K562 (cell line): ENCODE results near the gene ARL5C. TPM values are rescaled to one million over a fixed set of nuclear protein-coding genes. Genes with fewer than 3 reads are reported as not detected.
A peak's percentile ranks its signal among the peaks of the same experiment; 100 is the strongest.

ENCODE experiments used
- ATAC-seq: fragments of 200-7000 bp; cut with Tn5 transposase; 3 replicates; pipeline ENCODE4 v1.9.1; 2020; ENCODE audit warnings: moderate library complexity
- BruUV-seq: library from RNA; stranded (reverse); fragments of 400-500 nt; replicated peaks from 2 replicates; lab custom pipeline; 2021; lab: Mats Ljungman, UMichigan
- CTCF ChIA-PET: fragments of 300-600 bp; formaldehyde crosslinking; extraction: SDS; loops from one replicate; lab custom pipeline; 2021; ENCODE audit warnings: low intra/inter-chr PET ratio; lab: Yijun Ruan, JAX
- POLR2A ChIA-PET: fragments of 300-600, 350-650 bp; sonication (Branson Sonifier 250); formaldehyde crosslinking; extraction: SDS; loops from one replicate; lab custom pipeline; 2021; ENCODE audit warnings: antibody characterized with exemption, inconsistent platforms; lab: Yijun Ruan, JAX
- DNase-seq, 4 experiments: peaks; one replicate each; pipeline versions ENCODE4 v3.0.0 to v3.0.0-alpha.2; 2011 to 2018; ENCODE audit warnings: low spot score in 3 of 4, mixed read lengths in 3 of 4; ENCODE audit errors: extremely low read depth in 1 of 4
- FAIRE-seq: peaks from 2 replicates; lab custom pipeline; 2011; peaks lifted over from hg19 to GRCh38; lab: Jason Lieb, UNC
- H2AFZ ChIP-seq: 2 replicates; pipeline ENCODE4 v1.6.0; 2011; ENCODE audit warnings: low read depth, low read length, control low read depth, inconsistent platforms
- H3K27ac ChIP-seq: fragments of 200-600 bp; 3 replicates; pipeline ENCODE4 v1.8.0; 2011; ENCODE audit warnings: low read depth, mild to moderate bottlenecking, control low read depth, inconsistent platforms, low read length, moderate library complexity, mixed read lengths; ENCODE audit errors: extremely low read depth
- H3K27me3 ChIP-seq, 2 experiments: fragments of 300-600 bp in 1 of 2; 2 replicates in 1 of 2; 3 replicates in 1 of 2; pipeline versions ENCODE4 v1.6.0 to v1.8.0; 2011; ENCODE audit warnings: inconsistent platforms in 2 of 2, low read length in 2 of 2, mild to moderate bottlenecking in 1 of 2, mixed read lengths in 1 of 2, moderate library complexity in 1 of 2; ENCODE audit not compliant: control insufficient read depth in 2 of 2, insufficient read depth in 2 of 2
- H3K36me3 ChIP-seq: fragments of 300-600 bp; 3 replicates; pipeline ENCODE4 v1.8.0; 2011; ENCODE audit warnings: mild to moderate bottlenecking, low read length, inconsistent platforms; ENCODE audit not compliant: control insufficient read depth, insufficient read depth
- H3K4me1 ChIP-seq, 2 experiments: fragments of 200-600 bp in 1 of 2; replicated peaks in 1 of 2; 2 replicates in 1 of 2; 3 replicates in 1 of 2; pipeline versions ENCODE4 v1.5.1 to v1.8.0; 2011; ENCODE audit warnings: inconsistent platforms in 2 of 2, low read length in 2 of 2, mild to moderate bottlenecking in 1 of 2, mixed read lengths in 1 of 2, moderate library complexity in 1 of 2; ENCODE audit not compliant: control insufficient read depth in 2 of 2, insufficient read depth in 2 of 2
- H3K4me2 ChIP-seq: 2 replicates; pipeline ENCODE4 v1.6.1; 2011; ENCODE audit warnings: low read length, control low read depth, inconsistent platforms, mixed read lengths; ENCODE audit not compliant: insufficient read depth
- H3K4me3 ChIP-seq: fragments of 200-600 bp; sonication (generic), shearing (Covaris generic); 2 replicates; pipeline ENCODE4 v1.5.1; 2016; ENCODE audit warnings: control low read depth, inconsistent platforms
- H3K79me2 ChIP-seq: fragments of 200-600 bp; 3 replicates; pipeline ENCODE4 v1.8.0; 2011; ENCODE audit warnings: low read length, inconsistent platforms; ENCODE audit not compliant: control insufficient read depth, insufficient read depth
- H3K9ac ChIP-seq, 2 experiments: 2 replicates each; pipeline versions ENCODE4 v1.6.0 to v1.6.1; 2011; ENCODE audit warnings: low read depth in 2 of 2, low read length in 2 of 2, control low read depth in 1 of 2, inconsistent platforms in 1 of 2, mild to moderate bottlenecking in 1 of 2, mixed read lengths in 1 of 2; ENCODE audit not compliant: insufficient read depth in 1 of 2
- H3K9me1 ChIP-seq: one replicate; pipeline ENCODE4 v1.6.0; 2011; ENCODE audit warnings: inconsistent platforms, mild to moderate bottlenecking, low read length, moderate library complexity; ENCODE audit not compliant: control insufficient read depth, insufficient read depth
- H3K9me3 ChIP-seq: replicated peaks from 2 replicates; pipeline ENCODE4 v1.5.1; 2011; ENCODE audit warnings: low read depth, low read length, inconsistent platforms; ENCODE audit not compliant: control insufficient read depth, insufficient read depth
- H4K20me1 ChIP-seq: replicated peaks from 2 replicates; pipeline ENCODE4 v1.6.1; 2011; ENCODE audit warnings: low read length, inconsistent platforms, mixed read lengths; ENCODE audit not compliant: control insufficient read depth, insufficient read depth
- BCLAF1 ChIP-seq, 2 experiments: fragments of 450-650 bp in 1 of 2; IDR thresholded peaks; 2 replicates each; pipeline ENCODE4 v1.6.1; 2011 to 2017; ENCODE audit warnings: low read depth in 2 of 2, antibody characterized with exemption in 1 of 2, borderline replicate concordance in 1 of 2, low read length in 1 of 2, mild to moderate bottlenecking in 1 of 2, mixed read lengths in 1 of 2; ENCODE audit not compliant: control insufficient read depth in 1 of 2
- GTF2E2 ChIP-seq: fragments of 200-800 bp; sonication (Bioruptor generic); IDR thresholded peaks from 2 replicates; pipeline ENCODE4 v1.6.1; 2016; ENCODE audit warnings: missing genetic modification characterization, missing compliant biosample characterization
- HOMEZ ChIP-seq: fragments of 250-450 bp; sonication (Bioruptor Pico); IDR thresholded peaks from 2 replicates; pipeline ENCODE4 v1.4.0; 2020; ENCODE audit warnings: mild to moderate bottlenecking, moderate library complexity
- JUNB ChIP-seq: fragments of 450-650 bp; formaldehyde crosslinking; conservative IDR thresholded peaks from 2 replicates; pipeline ENCODE4 v1.4.0; 2020; ENCODE audit warnings: mild to moderate bottlenecking
- L3MBTL2 ChIP-seq: fragments of 450-650 bp; IDR thresholded peaks from 2 replicates; pipeline ENCODE4 v1.6.1; 2016; ENCODE audit warnings: mild to moderate bottlenecking, moderate library complexity
- NELFE ChIP-seq: IDR thresholded peaks from 2 replicates; pipeline ENCODE4 v1.6.1; 2011; ENCODE audit warnings: mild to moderate bottlenecking; ENCODE audit not compliant: insufficient read depth, insufficient read length
- NR2C2 ChIP-seq, 2 experiments: fragments of 200-800 bp in 1 of 2; sonication (Bioruptor generic) in 1 of 2; sonication (generic) in 1 of 2; formaldehyde crosslinking in 1 of 2; IDR thresholded peaks; 2 replicates each; pipeline versions ENCODE4 v1.6.1 to v1.8.0; 2016 to 2022; ENCODE audit warnings: mild to moderate bottlenecking in 1 of 2, missing compliant biosample characterization in 1 of 2, missing genetic modification characterization in 1 of 2, missing genetic modification reagents in 1 of 2
- RBM25 ChIP-seq: fragments of 200-400 bp; formaldehyde crosslinking; IDR thresholded peaks from 2 replicates; pipeline ENCODE4 v1.6.1; 2018; ENCODE audit warnings: low read length, low read depth, moderate library complexity; ENCODE audit not compliant: severe bottlenecking
- SIN3B ChIP-seq: fragments of 450-650 bp; IDR thresholded peaks from 2 replicates; pipeline ENCODE4 v1.6.1; 2017; ENCODE audit warnings: low read depth, mild to moderate bottlenecking, moderate library complexity
- ZBTB8A ChIP-seq: fragments of 450-650 bp; IDR thresholded peaks from 2 replicates; pipeline ENCODE4 v1.6.1; 2018; ENCODE audit warnings: mild to moderate bottlenecking, moderate library complexity; ENCODE audit not compliant: partially characterized antibody
- ZNF316 ChIP-seq: fragments of 450-650 bp; IDR thresholded peaks from 2 replicates; pipeline ENCODE4 v1.6.1; 2016
- ZSCAN32 ChIP-seq: fragments of 450-650 bp; formaldehyde crosslinking; IDR thresholded peaks from 2 replicates; pipeline ENCODE4 v1.4.0; 2020; ENCODE audit warnings: mild to moderate bottlenecking, moderate library complexity
- WGBS: fragments of 100-300 bp; shearing (Covaris generic); methylation state at CpG from one replicate; pipeline ENCODE4 v1.1.6; 2016; ENCODE audit warnings: low coverage, mixed read lengths; ENCODE audit not compliant: insufficient coverage; ENCODE audit errors: missing lambda C conversion rate; 5-methylcytosine and 5-hydroxymethylcytosine counted together
- in situ Hi-C: fragments of 300-500 bp; cut with MboI; formaldehyde crosslinking; loops from 4 replicates; pipeline ENCODE4 v1.15.0; 2018; ENCODE audit warnings: inconsistent platforms, mixed read lengths
- intact Hi-C: fragments of 100-400 bp; cut with micrococcal nuclease; formaldehyde crosslinking; loops from 2 replicates; pipeline ENCODE4 v1.14.2; 2022
- polyA plus RNA-seq, 8 experiments: library from polyadenylated mRNA; depleted of rRNA in 4 of 8; stranded (reverse) in 5 of 8; unstranded in 3 of 8; fragments of >200 nt; fragmentation: Nextera tagmentation in 2 of 8; fragmentation: Illumina TruSeq in 1 of 8; extraction: Ambion mirVana in 2 of 8; extraction: Trizol in 1 of 8; gene quantifications; 2 replicates each; pipeline versions ENCODE4 v1.2.1 to v1.2.3, GENCODE V29; 2011 to 2014; ENCODE audit warnings: inconsistent platforms in 1 of 8, missing spikeins in 1 of 8
- total RNA-seq, 7 experiments: library from RNA; depleted of rRNA in 6 of 7; stranded (reverse); fragments of >200 nt in 6 of 7; fragmentation: Illumina TruSeq in 2 of 7; extraction: Trizol in 2 of 7; gene quantifications; 2 replicates each; pipeline versions ENCODE4 v1.2.1 to v1.2.3, GENCODE V29; 2011 to 2021; ENCODE audit warnings: low replicate concordance in 1 of 7
- TF ChIP-seq, protein P1 (sequence below): conservative IDR thresholded peaks from 2 replicates; pipeline ENCODE4 v1.6.1; 2011; ENCODE audit warnings: low read depth, mild to moderate bottlenecking, low read length; ENCODE audit not compliant: control insufficient read depth
- TF ChIP-seq, protein P2 (sequence below): fragments of 250-450 bp; sonication (Bioruptor Pico); IDR thresholded peaks from 2 replicates; pipeline ENCODE4 v1.6.1; 2021; ENCODE audit warnings: mild to moderate bottlenecking

ARL5C gene
- total and polyA plus RNA-seq, 9 of the 15 experiments (the other 6 are each of a cell fraction or from before 2014, with no cell fraction given), result not detected

DNA sequence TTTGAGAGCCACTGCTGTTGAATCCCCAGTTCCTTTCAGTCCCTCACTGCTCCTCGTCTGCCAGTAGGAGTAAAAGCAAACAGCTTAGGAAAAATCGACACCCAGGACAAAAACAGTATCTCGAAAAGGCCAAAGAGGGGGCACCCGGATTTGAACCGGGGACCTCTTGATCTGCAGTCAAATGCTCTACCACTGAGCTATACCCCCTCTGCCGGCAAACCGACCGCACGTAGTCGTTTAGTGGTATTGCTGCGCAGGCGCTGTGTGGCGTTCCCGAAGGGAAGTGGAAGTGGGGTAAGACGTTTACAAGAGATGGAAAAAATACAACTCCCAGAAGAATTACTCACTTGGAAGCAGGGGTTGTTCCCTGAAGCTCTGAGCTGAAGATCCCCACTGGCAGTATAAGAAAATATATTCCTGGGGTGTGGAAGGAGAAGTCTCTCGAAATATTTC lies 12.3 kb downstream of the ARL5C start:
- BruUV-seq, result no TSS peak
- Histone ChIP-seq H3K4me1 (peaks cover 8 to 27% of the 10 kb centered on the region in 2 experiments; a peak in 2 of 5 replicates), H3K9me3 (no peaks in the 10 kb centered on the region), H4K20me1 (peaks cover 4% of the 10 kb centered on the region; the same call in 1 of the 2 replicates), H3K9me1 (no peaks in the 10 kb centered on the region), H3K27ac (peak overlapping the region; percentile 73), H3K9ac (peak overlapping the region; percentile 84 to 96), H3K4me3 (peak overlapping the region; percentile 90), H3K4me2 (peak overlapping the region; percentile 100), H2AFZ (peak overlapping the region; percentile 95), H3K79me2 (no peaks in the 10 kb centered on the region), H3K27me3 (peaks cover 7 to 27% of the 10 kb centered on the region in 2 experiments; a peak in 4 of 5 replicates), H3K36me3 (no peaks in the 10 kb centered on the region)
- DNase-seq (peak; percentile 70 to 87 (median 73)), ATAC-seq (peak; percentile 73), FAIRE-seq (peak; percentile 79)
- CTCF ChIA-PET, result interaction anchor here (0.6 to 2.9 kb wide), 4 partner anchors 84 to 419 kb away, joined by 3 to 43 read pairs (median 8); no protein-coding TSS in a partner anchor
- POLR2A ChIA-PET, result interaction anchor here (0.5 to 1.4 kb wide), 10 partner anchors 11 to 396 kb away, joined by 3 to 4 read pairs (median 3); no protein-coding TSS in a partner anchor
- under 1% methylated on average over 16 of the region's 16 CpGs for WGBS
- in situ Hi-C loops (no loop called here), intact Hi-C loops (loop anchor here (1.0 to 10.0 kb wide), 5 partner anchors 86 to 399 kb away; partner anchors contain the start of gene PSMB3)
- TF ChIP-seq ZSCAN32 (CRISPR knock-in tag) (no peak), SIN3B (no peak), NR2C2 (CRISPR knock-in tag; IDR thresholded peaks at IDR 0.05) (no peak), NR2C2 (tag; IDR thresholded peaks at IDR 0.05) (no peak), NELFE (no peak), GTF2E2 (tag) (no peak), RBM25 (no peak), L3MBTL2 (no peak), ZNF316 (no peak), BCLAF1 (IDR thresholded peaks at IDR 0.05; ENCODE audit: borderline replicate concordance in 1 of 2, control insufficient read depth in 1 of 2, low read depth in 2 of 2, low read length in 1 of 2) (no peak), ZBTB8A (peak; percentile 88), JUNB (no peak), HOMEZ (no peak)
- TF ChIP-seq, protein P1, sequence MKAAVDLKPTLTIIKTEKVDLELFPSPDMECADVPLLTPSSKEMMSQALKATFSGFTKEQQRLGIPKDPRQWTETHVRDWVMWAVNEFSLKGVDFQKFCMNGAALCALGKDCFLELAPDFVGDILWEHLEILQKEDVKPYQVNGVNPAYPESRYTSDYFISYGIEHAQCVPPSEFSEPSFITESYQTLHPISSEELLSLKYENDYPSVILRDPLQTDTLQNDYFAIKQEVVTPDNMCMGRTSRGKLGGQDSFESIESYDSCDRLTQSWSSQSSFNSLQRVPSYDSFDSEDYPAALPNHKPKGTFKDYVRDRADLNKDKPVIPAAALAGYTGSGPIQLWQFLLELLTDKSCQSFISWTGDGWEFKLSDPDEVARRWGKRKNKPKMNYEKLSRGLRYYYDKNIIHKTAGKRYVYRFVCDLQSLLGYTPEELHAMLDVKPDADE, result peak; percentile 92
- TF ChIP-seq, protein P2, sequence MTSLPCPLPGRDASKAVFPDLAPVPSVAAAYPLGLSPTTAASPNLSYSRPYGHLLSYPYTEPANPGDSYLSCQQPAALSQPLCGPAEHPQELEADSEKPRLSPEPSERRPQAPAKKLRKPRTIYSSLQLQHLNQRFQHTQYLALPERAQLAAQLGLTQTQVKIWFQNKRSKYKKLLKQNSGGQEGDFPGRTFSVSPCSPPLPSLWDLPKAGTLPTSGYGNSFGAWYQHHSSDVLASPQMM (CRISPR knock-in tag), result no peak
